WI38 (cell line): ENCODE measurements around the gene IGLL1.
"Not testable (repeated sequence)": the region's sequence is repeated elsewhere in the genome, so short reads cannot be mapped to it uniquely, and the experiment has no call there.

Experiments used
- H3K4me3 ChIP-seq: 2 replicates; pipeline ENCODE4 v1.5.1; 2011; ENCODE audit warnings: low read depth, mild to moderate bottlenecking, control low read depth, low read length
- CTCF ChIP-seq: IDR thresholded peaks from 2 replicates; pipeline ENCODE4 v1.5.1; 2012; ENCODE audit warnings: low read depth, mild to moderate bottlenecking, control low read depth, low read length

The IGLL1 gene

DNA sequence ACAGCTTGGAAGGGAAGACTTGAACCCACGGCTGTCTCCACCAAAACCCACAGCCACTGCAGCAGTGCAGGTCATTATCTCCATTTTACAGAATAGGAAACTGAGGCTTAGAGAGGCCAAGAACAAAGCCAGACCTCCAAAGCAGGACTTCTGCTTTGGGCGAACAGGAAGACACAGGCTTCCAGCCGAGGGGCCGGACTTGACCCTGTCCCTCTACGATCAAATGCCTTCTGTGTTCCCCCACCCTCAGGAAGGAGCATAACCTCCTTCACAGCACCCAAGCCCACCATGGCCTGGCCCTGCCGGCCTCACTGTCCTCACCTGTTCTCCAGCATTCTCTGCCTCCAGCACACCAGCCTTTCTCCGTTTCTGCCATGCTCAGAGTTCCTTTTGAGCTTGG is 15.8 kb downstream of the IGLL1 start:
- H3K4me3 ChIP-seq: no peak overlapping the region
- TF ChIP-seq CTCF: no peak

DNA sequence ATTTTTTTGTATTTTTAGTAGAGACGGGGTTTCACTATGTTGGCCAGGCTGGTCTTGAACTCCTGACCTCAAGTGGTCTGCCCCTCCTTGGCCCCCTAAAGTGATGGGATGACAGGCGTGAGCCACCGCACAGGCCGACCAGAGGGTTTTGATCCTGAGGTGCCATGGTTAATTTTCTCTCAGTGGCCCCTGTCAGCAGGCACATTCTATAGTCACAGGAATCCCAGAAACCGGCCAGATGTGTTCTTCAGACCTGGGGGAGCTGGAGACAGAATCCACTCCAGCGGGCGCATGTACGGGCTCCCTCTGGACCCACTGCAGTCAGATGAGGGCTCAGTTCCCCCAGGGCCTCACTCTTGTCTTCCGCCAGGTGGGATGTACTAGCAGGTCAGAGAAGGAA is 17.0 kb downstream of the IGLL1 start:
- no peak for TF ChIP-seq CTCF
- H3K4me3 ChIP-seq: no peak overlapping the region

DNA sequence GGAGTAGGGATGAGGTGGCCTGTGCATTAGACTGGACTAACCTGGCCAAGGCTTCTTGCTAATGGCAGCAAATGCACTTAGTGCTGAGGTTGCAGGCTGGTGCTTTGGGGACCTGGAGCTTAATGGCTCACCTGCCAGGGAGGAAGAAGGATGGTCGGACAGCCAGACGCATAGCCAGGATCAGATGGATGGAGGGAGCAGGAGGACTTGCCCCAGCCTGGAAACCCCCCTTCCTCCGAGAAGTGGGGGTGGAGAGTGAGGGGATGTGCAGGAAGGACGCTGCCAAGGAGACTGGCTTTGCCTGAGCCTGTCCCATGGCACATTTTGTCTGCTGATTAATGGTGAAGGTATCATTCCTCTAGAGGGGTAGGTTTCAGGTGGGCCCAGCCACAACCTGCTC is 17.9 kb downstream of the IGLL1 start:
- TF ChIP-seq CTCF: no peak
- H3K4me3 ChIP-seq: no peak overlapping the region

- not testable (repeated sequence) for H3K4me3 ChIP-seq
These were observed 19.0 kb downstream of the IGLL1 start for GRCh38 chr22:23561025-23561510.

DNA sequence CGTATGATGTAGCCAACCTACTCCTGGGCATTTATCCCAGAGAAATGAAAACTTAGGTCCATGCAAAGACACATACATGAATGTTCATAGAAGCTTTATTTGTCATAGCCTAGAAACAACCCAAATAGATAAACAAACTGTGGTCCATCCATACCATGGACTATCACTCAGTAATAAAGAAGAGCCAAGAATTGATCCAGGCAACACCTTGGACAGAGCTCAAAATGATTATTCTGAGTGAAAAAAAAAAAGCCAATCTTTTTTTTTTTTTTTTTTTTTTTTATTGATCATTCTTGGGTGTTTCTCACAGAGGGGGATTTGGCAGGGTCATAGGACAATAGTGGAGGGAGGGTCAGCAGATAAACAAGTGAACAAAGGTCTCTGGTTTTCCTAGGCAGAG is 19.9 kb downstream of the IGLL1 start:
- not testable (repeated sequence) for H3K4me3 ChIP-seq

- TF ChIP-seq CTCF: no peak
- no peak overlapping the region for H3K4me3 ChIP-seq
These were observed 22.6 kb downstream of the IGLL1 start for GRCh38 chr22:23557467-23557866.

DNA sequence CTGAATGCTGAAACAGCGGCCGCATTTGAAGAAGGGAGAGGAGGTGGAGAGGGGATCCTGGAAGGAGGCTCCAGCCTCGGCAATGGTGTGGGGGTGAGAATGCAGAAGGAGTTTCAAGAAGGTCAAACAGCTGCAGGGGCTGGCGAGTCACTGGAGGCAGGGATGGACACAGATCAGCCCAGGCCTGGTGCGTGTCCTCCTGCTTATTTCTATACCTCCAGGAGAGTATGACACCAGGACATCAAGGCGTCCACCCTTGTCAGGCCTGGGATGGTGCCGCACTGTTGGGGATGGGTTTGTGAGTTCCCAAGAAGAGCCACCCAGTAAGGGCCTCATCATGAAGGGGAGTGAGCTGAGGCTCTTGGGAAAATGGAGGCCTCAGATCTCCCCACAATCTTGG is 23.1 kb downstream of the IGLL1 start:
- H3K4me3 ChIP-seq: no peak overlapping the region
- TF ChIP-seq CTCF: no peak

DNA sequence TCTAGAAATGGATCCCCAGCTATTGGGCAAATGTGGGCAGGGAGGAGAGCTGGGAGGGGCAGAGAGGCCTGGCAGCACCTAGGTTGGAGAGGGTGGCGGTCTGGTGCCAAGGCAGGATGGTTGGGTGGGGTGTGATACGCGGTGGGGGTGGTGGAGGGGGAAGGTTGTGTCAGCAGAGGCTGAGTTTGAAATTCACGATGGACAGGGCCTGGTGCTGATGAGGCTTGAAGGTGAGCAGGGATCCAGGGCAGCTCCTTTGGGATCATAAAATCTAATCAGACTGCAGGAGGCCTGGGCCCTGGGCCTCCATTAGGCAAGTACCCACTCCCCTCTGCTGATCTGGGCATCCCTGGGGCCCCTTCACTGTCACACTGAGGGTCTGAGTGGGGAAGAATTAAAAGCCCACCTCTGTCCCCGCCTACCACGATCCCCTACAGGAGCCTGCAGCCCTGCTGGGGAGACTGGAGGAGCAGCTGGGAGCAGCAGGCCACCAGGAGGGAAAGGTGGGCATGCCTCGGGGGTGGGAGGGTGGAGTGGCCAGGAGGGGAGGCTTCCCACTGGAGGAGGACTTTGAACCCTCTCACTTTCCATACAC is 24.0 kb downstream of the IGLL1 start:
- no peak for TF ChIP-seq CTCF
- no peak overlapping the region for H3K4me3 ChIP-seq
